NCI-H1092 (cell line): Measurements from ENCODE around the gene ANTXRL.
"Not testable (repeated sequence)": the region's sequence is repeated elsewhere in the genome, so short reads cannot be mapped to it uniquely, and the experiment has no call there.

Experiments used
- DNase-seq: peaks from one replicate; lab custom pipeline; 2025; lab: John Stamatoyannopoulos, UW

The ANTXRL gene

DNA sequence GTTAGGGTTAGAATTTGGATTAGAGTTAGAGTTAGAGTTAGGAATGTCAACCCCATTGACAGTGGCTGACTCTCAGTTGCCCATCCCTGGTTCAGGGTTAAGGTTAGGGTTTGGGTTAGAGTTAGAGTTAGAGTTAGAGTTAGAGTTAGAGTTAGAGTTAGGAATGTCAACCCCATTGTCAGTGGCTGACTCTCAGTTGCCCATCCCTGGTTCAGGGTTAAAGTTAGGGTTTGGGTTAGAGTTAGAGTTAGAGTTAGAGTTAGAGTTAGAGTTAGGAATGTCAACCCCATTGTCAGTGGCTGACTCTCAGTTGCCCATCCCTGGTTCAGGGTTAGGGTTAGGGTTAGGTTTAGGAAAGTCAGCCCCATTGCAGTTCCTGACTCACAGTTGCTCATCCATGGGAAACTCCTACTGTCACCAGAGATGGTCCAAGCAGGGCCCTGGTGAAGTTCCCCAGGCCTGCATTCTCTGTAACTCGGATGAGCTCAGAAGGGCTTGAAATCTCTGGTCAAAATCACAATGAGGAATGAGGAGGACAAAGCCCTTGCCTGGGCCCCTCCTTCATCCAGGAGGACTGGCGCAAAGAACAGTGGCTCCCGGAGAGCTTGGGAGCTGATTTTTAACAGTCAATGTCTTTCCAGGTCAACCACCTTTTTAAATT, 8.7 kb downstream of the ANTXRL start:
- not testable (repeated sequence) for DNase-seq

DNA sequence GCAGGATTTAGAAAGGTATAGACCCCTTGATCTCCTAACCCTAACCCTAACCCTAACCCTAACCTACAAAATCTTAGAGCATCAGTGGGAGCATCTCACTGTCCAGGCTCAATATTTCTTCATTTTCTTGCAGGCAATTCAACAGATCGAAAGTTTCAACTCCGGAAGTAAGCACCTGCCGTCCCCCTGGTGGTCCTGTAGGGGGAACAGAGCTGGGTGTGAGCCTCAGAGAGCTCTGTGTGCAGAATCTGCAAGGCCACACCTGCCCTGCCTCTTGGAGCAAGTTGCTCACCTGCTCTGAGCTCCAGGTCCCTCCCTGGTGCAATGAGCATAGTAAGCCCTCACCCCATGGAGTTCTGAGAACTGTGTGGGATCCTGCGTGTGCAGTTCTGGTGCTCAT, 9.3 kb downstream of the ANTXRL start:
- not testable (repeated sequence) for DNase-seq

- no peak for DNase-seq
These were observed 9.9 kb downstream of the ANTXRL start for GRCh38 chr10:46296641-46297141.

GRCh38 chr10:46297406-46298204, 10.8 kb downstream of the ANTXRL start:
- no peak for DNase-seq

DNA sequence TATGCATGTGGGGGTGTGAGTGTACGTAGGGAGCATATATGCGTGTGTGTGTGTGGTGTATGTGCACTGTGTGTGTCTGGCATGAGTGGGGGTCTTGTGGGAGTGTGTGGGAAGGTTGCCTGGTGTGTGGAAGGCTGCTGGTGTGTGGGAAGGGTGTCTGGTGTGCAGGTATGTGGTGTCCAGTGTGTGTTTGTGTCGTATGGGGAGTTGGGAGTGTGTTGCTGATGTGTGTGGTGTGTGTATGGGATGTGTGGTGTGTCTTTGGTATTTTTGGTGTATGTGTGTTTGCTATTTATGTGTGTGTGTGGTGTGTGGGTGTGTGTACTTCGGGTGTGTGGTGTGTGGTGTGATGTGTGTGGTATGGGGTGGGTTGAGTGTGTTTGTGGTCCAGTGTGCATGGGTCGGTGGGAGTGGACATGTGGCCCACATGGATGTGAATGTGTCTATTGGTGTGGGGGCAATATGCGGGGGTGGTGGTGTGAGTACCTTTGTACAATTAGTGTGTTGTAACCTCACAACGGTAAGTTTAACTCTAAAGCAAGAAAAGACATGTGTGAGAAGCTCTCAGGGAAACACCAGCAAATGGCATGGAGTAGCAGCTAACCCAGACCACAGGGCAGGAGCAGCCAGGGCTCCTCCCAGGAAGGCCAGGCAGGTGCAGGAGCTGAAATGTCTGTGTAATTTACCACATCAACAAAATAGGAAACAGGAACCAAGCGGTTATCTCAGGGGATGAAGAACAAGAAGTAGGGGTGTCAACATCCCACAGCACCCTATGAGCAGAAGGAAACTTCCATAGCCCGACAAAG, 11.9 kb downstream of the ANTXRL start:
- DNase-seq: no peak

DNA sequence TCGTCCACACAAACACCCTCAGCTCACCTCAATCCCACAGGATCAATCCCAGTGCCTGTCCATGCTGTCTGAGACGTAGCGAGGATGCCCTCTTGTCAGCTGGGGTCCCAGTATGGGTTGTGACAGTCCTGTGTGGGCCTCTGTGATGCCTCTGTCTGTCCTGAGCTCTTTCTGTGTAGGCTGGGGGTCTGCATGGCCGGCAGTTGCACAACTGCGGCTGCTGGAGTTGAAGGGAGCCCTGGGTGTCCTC, 12.4 kb downstream of the ANTXRL start:
- no peak for DNase-seq

- DNase-seq: no peak
These were observed 13.0 kb downstream of the ANTXRL start for GRCh38 chr10:46299536-46300369.

GRCh38 chr10:46300370-46300711, 13.5 kb downstream of the ANTXRL start:
- DNase-seq: not testable (repeated sequence)

DNA sequence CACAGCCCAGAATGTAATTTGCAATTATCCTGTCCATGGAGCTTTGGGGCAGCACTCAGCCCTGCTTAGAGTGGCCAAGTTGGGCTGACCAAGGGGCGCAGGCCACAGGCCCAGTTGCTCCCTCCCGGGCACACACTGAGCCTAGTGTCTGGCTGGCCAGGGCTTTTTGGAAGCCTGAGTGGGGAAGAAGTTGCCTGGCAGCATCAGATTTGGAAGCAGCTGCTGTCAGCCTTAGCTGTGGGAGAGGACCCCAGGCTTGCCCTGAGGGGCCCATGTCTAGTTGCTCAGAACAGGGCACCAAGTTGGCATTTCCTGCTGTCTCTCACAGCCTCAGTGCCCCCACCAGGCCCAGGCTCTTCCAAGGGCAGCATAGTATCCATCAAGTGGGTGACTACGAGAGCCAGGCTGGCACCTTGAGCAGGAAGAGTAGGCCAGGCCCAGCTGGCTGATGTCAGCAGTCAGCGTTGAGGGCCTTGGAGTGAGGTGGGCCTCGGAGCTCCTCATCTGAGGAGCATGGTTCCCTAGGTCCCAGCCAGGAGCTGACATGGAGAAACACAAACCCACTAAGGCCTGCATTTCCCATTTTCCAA, 14.4 kb downstream of the ANTXRL start:
- DNase-seq: no peak

DNA sequence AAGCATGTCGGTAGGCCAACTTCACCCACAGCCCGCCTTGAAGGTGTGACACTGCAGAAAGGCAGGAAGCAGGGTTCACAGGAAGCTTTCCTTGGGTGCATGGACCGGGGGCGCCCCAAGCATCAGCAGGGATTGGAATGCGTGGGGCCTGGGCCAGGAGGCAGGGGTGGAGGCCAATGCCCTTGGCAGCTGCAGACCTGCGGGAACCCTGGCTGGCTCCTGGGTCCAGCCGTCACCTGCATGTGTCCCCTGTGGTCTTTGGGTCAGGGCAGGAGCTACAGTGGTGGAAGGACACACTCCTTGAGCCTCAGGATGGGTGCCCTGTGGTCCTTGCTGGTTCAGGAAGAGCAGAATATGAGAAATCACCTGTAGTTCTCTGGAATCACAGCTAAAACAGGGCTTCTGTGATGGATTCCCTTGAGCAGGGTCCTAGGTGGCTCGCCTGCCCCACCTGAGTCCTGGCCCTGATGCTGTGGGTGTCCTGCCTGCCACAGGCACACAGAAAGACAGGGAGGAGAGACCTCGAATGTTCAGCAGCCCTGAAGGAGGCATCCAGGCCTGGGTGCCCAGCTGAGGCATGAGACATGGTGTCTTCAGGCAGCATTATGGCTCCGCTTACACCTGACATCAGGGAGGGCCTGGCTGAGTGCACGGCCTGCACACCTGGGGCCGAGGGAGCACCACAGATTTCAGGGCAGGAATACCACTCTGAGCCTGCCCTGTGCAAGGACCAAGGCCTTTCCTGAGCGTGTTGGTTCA, 15.1 kb downstream of the ANTXRL start:
- DNase-seq: no peak

- DNase-seq: not testable (repeated sequence)
These were observed 16.1 kb downstream of the ANTXRL start for GRCh38 chr10:46302765-46303352.

- DNase-seq: no peak
These were observed 17.3 kb downstream of the ANTXRL start for GRCh38 chr10:46304062-46304461.

DNA sequence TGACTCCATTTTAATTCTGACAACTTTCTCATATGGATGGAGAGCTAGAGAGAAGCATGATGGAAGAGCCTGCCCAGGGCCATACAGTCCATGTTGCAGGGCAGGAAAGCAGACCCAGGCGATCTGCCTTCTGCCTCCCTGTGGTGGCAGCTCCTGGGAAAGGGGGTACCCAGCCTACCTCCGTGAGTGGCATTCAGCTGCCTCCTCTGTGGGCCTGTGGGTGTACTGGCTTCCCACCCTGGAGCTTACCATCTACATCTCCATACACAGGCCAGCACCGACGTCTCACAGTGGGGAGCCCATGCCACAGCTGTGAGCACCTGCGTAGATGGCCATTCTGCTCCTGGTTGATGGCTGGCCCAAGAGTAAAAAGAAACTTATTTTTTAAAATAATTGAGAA, 17.9 kb downstream of the ANTXRL start:
- DNase-seq: not testable (repeated sequence)

DNA sequence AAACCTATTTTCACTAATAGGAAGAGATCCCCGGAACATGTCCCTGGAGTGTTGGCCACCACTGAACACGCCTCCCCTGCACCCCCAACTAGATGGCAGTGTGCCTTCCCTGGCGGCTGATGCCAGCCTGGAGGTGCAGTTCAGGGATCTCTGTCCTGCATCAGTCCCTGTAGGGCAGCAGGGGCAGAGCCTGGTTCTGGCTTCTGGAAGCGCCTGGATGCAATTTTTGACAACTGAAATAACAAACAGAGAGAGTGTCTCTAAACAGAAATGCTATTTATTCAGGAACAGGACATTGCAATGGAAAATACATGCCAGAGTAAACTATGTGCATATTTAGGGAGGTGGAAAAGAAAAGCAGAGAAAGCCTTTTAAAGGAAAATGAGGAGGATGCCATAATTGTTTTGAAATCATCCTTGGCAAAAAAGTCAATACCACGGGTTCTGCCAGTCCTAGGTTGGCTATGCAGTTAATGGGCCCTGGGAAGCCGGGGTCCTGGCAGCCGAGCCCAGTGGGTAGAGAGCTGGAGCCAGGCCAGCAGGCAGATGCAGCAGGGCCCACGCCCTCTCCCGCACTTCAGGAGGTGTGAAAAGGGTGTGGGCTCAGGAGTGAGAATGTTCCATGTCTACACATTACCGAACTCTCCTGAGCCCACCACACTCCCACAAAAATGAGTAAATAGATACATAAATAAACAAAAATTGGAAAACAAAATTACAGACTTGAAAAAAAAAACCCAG, 18.5 kb downstream of the ANTXRL start:
- no peak for DNase-seq

GRCh38 chr10:46305986-46306385, 19.2 kb downstream of the ANTXRL start:
- no peak for DNase-seq

- no peak for DNase-seq
These were observed 19.9 kb downstream of the ANTXRL start for GRCh38 chr10:46306516-46307184.

- no peak for DNase-seq
These were observed 20.7 kb downstream of the ANTXRL start for GRCh38 chr10:46307281-46308112.

- DNase-seq: no peak
These were observed 21.3 kb downstream of the ANTXRL start for GRCh38 chr10:46308113-46308415.
